22Rv1 (cell line): ENCODE measurements around the gene DUSP9.
"Not testable (repeated sequence)": the region's sequence is repeated elsewhere in the genome, so short reads cannot be mapped to it uniquely, and the experiment has no call there.

Experiments used
- H3K27ac ChIP-seq: fragments of 450-650 bp; 2 replicates; pipeline ENCODE4 v1.5.1; 2017
- CTCF ChIP-seq: fragments of 450-650 bp; IDR thresholded peaks from 2 replicates; pipeline ENCODE4 v1.5.1; 2017; ENCODE audit warnings: mild to moderate bottlenecking
- ZFX ChIP-seq: fragments of 450-650 bp; IDR thresholded peaks from 2 replicates; pipeline ENCODE4 v1.6.1; 2017; ENCODE audit warnings: antibody characterized with exemption, borderline replicate concordance

Gene DUSP9

GRCh38 chrX:153697924-153698865 is 51.2 kb downstream of the DUSP9 start:
- TF ChIP-seq CTCF, result no peak
- no peak for TF ChIP-seq ZFX
- no peak overlapping the region for H3K27ac ChIP-seq

- not testable (repeated sequence) for H3K27ac ChIP-seq
These were observed 52.3 kb downstream of the DUSP9 start for GRCh38 chrX:153699210-153699783.

- not testable (repeated sequence) for H3K27ac ChIP-seq
These were observed 52.9 kb downstream of the DUSP9 start for GRCh38 chrX:153699784-153700371.

- no peak overlapping the region for H3K27ac ChIP-seq
- TF ChIP-seq ZFX (no peak), CTCF (no peak)
These were observed 53.5 kb downstream of the DUSP9 start for GRCh38 chrX:153700376-153700945.
